BLaER1 (cell line): Measurements from ENCODE around the gene SLC46A3.
"Not testable (repeated sequence)": the region's sequence is repeated elsewhere in the genome, so short reads cannot be mapped to it uniquely, and the experiment has no call there.

Experiments used
- H3K27ac ChIP-seq: shearing (Covaris generic); formaldehyde crosslinking; 2 replicates; pipeline ENCODE4 v1.8.1; 2022
- H3K27me3 ChIP-seq: shearing (Covaris generic); formaldehyde crosslinking; 2 replicates; pipeline ENCODE4 v1.8.1; 2022
- H3K36me3 ChIP-seq: shearing (Covaris generic); formaldehyde crosslinking; 2 replicates; pipeline ENCODE4 v1.8.1; 2022
- H3K4me1 ChIP-seq: shearing (Covaris generic); formaldehyde crosslinking; 2 replicates; pipeline ENCODE4 v1.8.1; 2022
- H3K4me2 ChIP-seq: shearing (Covaris generic); formaldehyde crosslinking; 2 replicates; pipeline ENCODE4 v1.8.1; 2022
- H3K4me3 ChIP-seq: shearing (Covaris generic); formaldehyde crosslinking; 2 replicates; pipeline ENCODE4 v1.8.1; 2022
- H3K9ac ChIP-seq: shearing (Covaris generic); formaldehyde crosslinking; 2 replicates; pipeline ENCODE4 v1.8.1; 2022
- H3K9me3 ChIP-seq: shearing (Covaris generic); formaldehyde crosslinking; 2 replicates; pipeline ENCODE4 v1.8.1; 2022
- H4K20me1 ChIP-seq: shearing (Covaris generic); formaldehyde crosslinking; 2 replicates; pipeline ENCODE4 v1.8.1; 2022
- Cebpa-rat ChIP-seq: shearing (Covaris generic); IDR thresholded peaks from 2 replicates; pipeline ENCODE4 v1.8.1; 2022

SLC46A3 gene

DNA sequence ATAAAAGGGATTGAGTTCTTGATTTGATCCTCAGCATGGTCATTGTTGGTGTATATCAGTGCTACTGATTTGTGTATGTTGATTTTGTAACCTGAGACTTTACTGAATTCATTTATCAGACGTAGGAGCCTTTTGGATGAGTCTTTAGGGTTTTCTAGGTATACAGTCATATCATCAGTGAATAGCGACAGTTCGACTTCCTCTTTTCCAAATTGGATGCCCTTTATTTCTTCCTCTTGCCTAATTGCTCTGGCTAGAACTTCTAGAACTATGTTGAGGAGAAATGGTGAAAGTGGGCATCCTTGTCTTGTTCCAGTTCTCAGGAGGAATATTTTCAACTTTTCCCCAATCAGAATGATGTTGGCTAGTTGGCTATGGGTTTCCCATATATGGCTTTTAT is 32.9 kb downstream of the SLC46A3 start:
- H3K9me3 ChIP-seq = peaks cover 8% of the 10 kb centered on the region
- no peak overlapping the region for H3K4me3 ChIP-seq
- no peak overlapping the region for H3K4me2 ChIP-seq
- 0 out of 2 replicates have a peak, but pooled peaks cover under 1% of the 10 kb centered on the region for H3K36me3 ChIP-seq
- H3K4me1 ChIP-seq = no peaks in the 10 kb centered on the region
- H3K9ac ChIP-seq = no peak overlapping the region
- no peaks in the 10 kb centered on the region for H3K27me3 ChIP-seq
- no peak for TF ChIP-seq Cebpa-rat
- no peak overlapping the region for H3K27ac ChIP-seq
- H4K20me1 ChIP-seq = no peaks in the 10 kb centered on the region

DNA sequence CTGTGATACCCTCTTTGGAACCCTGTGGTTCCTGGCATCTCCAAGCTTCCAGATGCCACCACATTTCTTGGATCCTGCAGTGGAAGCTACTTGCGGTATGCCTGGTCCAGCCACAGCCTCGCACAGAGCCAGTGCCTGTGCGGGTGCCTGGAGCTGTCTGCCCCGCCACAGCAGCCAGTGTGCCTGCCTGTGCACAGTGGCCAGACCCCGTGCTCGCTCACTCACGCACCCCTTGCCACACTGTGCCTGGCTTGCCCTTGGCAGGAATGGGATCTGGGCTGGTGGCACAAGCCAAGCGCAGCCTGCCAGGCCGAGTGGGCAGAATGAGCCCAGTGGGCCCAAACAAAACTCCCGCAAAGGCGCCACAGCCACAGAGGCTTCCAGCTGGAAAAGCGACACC is 33.7 kb downstream of the SLC46A3 start:
- Histone ChIP-seq H3K4me2 (no peak overlapping the region), H3K9me3 (peaks cover 8% of the 10 kb centered on the region), H3K27me3 (no peaks in the 10 kb centered on the region), H3K4me1 (no peaks in the 10 kb centered on the region), H4K20me1 (no peaks in the 10 kb centered on the region), H3K36me3 (peaks cover 8% of the 10 kb centered on the region), H3K9ac (no peak overlapping the region), H3K4me3 (no peak overlapping the region), H3K27ac (no peak overlapping the region)
- TF ChIP-seq Cebpa-rat = no peak

DNA sequence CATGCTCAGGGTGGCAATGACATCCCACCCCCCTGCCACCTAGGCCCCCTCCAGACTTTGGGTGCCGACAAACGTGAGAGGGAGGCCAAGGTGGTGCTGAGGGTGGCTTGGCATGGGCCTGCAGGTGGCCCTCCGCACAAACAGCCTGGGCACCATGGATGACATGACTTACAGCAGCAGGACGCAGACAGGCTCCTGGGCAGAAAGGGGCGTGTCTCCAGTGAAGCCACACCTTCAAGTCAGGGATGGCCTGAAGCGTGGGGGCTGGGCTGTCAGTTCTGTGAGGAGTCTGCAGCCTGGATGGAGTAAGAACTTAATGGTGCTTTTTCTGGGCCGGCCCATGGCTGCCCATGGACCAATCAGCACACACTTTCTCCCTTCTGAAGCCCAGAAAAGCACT is 34.5 kb downstream of the SLC46A3 start:
- no peak overlapping the region for H3K4me3 ChIP-seq
- no peak overlapping the region for H3K4me2 ChIP-seq
- no peak for TF ChIP-seq Cebpa-rat
- H3K4me1 ChIP-seq = no peaks in the 10 kb centered on the region
- no peak overlapping the region for H3K9ac ChIP-seq
- H3K27me3 ChIP-seq = no peaks in the 10 kb centered on the region
- peaks cover 17% of the 10 kb centered on the region for H3K36me3 ChIP-seq
- no peak overlapping the region for H3K27ac ChIP-seq
- H4K20me1 ChIP-seq = peaks cover 3% of the 10 kb centered on the region
- peaks cover 6% of the 10 kb centered on the region for H3K9me3 ChIP-seq

DNA sequence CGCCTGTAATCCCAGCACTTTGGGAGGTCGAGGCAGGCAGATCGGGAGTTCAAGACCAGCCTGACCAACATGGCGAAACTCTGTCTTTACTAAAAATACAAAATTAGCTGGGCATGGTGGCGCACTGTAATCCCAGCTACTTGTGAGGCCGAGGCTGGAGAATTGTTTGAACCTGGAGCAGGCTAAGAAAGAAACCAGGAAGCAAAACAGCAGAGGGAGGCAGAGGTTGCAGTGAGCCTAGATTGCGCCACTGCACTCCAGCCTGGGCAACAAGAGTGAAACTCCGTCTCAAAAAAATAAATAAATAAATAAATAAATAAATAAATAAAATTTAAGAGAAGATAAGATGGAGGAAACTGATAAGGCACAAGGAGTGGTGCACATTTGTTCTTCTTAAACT is 35.6 kb downstream of the SLC46A3 start:
- H3K4me2 ChIP-seq, H3K27me3 ChIP-seq, H4K20me1 ChIP-seq, H3K9me3 ChIP-seq, H3K27ac ChIP-seq, H3K4me1 ChIP-seq, H3K4me3 ChIP-seq, H3K9ac ChIP-seq: not testable (repeated sequence)
- H3K36me3 ChIP-seq = peaks cover 23% of the 10 kb centered on the region

- Histone ChIP-seq H3K27me3 (no peaks in the 10 kb centered on the region), H3K27ac (no peak overlapping the region), H3K4me3 (no peak overlapping the region), H3K4me2 (no peak overlapping the region), H4K20me1 (peaks cover 34% of the 10 kb centered on the region), H3K9me3 (no peaks in the 10 kb centered on the region), H3K36me3 (peaks cover 47% of the 10 kb centered on the region), H3K9ac (no peak overlapping the region), H3K4me1 (no peaks in the 10 kb centered on the region)
- TF ChIP-seq Cebpa-rat = no peak
Measured at GRCh38 chr13:28680541-28680940, 38.2 kb downstream of the SLC46A3 start.

GRCh38 chr13:28679628-28680027 is 39.1 kb downstream of the SLC46A3 start:
- Histone ChIP-seq H3K4me2 (no peak overlapping the region), H3K4me1 (no peaks in the 10 kb centered on the region), H3K4me3 (no peak overlapping the region), H3K27ac (no peak overlapping the region), H3K9ac (no peak overlapping the region), H4K20me1 (peaks cover 44% of the 10 kb centered on the region), H3K9me3 (no peaks in the 10 kb centered on the region), H3K36me3 (peaks cover 56% of the 10 kb centered on the region), H3K27me3 (no peaks in the 10 kb centered on the region)
- TF ChIP-seq Cebpa-rat = no peak

GRCh38 chr13:28678809-28679208 is 40.0 kb downstream of the SLC46A3 start:
- no peak overlapping the region for H3K9ac ChIP-seq
- TF ChIP-seq Cebpa-rat = no peak
- H3K4me2 ChIP-seq = no peak overlapping the region
- H3K4me3 ChIP-seq = no peak overlapping the region
- H3K27ac ChIP-seq = no peak overlapping the region
- H3K27me3 ChIP-seq = no peaks in the 10 kb centered on the region
- no peaks in the 10 kb centered on the region for H3K9me3 ChIP-seq
- no peaks in the 10 kb centered on the region for H3K4me1 ChIP-seq
- H4K20me1 ChIP-seq = peaks cover 52% of the 10 kb centered on the region
- peaks cover 65% of the 10 kb centered on the region for H3K36me3 ChIP-seq

- Histone ChIP-seq H3K9ac (no peak overlapping the region), H3K36me3 (peaks cover 97% of the 10 kb centered on the region), H4K20me1 (peaks cover 84% of the 10 kb centered on the region)
Measured at GRCh38 chr13:28671126-28671792, 47.5 kb downstream of the SLC46A3 start.

DNA sequence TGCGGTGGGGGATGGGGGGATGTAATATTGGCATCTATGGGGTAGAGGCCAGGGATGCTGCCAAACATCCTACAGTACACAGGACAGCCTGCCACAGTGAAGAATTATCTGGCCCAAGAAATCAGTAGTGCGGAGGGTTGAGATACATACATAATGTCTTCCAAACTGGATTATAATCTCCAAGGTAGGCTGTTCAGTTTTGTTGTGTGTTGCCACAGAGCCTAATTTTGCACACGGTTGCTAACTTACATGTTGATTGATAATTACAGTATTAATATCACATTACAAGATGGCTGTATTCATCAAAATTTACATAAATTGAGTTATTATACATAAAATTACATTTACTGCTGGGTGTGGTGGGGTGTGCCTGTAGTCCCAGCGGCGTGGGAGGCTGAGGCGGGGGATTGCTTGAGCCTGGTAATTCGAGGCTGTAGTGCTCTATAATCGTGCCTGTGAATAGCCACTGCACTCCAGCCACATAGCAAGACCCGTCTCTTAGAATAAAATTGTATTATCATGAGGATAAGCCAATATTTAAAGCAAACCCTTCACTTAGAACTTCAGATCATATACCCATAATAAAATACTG is 51.8 kb downstream of the SLC46A3 start:
- Histone ChIP-seq H3K4me1 (peaks cover 31% of the 10 kb centered on the region), H3K36me3 (peaks cover 97% of the 10 kb centered on the region)

More at GRCh38 chr13:28671126-28671792, 47.5 kb downstream of the SLC46A3 start:
- Histone ChIP-seq H3K27me3 (no peaks in the 10 kb centered on the region), H3K4me3 (no peak overlapping the region), H3K4me1 (peaks cover 24% of the 10 kb centered on the region), H3K4me2 (peak overlapping the region; percentile 15; the same call in 1 of the 2 replicates), H3K9me3 (no peaks in the 10 kb centered on the region), H3K27ac (no peak overlapping the region)
- TF ChIP-seq Cebpa-rat = no peak

GRCh38 chr13:28659621-28659970 is 59.2 kb downstream of the SLC46A3 start:
- H3K9ac ChIP-seq = peak overlapping the region; percentile 95
- H3K4me2 ChIP-seq = peak overlapping the region; percentile 81
- H3K9me3 ChIP-seq = no peaks in the 10 kb centered on the region
- peak overlapping the region; percentile 93 for H3K4me3 ChIP-seq
- TF ChIP-seq Cebpa-rat = no peak
- H3K27me3 ChIP-seq = no peaks in the 10 kb centered on the region
- peaks cover 59% of the 10 kb centered on the region for H3K4me1 ChIP-seq
- peaks cover 36% of the 10 kb centered on the region for H3K36me3 ChIP-seq
- peak overlapping the region; percentile 97 for H3K27ac ChIP-seq
- H4K20me1 ChIP-seq = peaks cover 56% of the 10 kb centered on the region

More for the DNA sequence above, 51.8 kb downstream of the SLC46A3 start:
- no peak overlapping the region for H3K27ac ChIP-seq
- no peak for TF ChIP-seq Cebpa-rat
- no peak overlapping the region for H3K9ac ChIP-seq
- H3K4me2 ChIP-seq = no peak overlapping the region
- H3K27me3 ChIP-seq = no peaks in the 10 kb centered on the region
- H4K20me1 ChIP-seq = peaks cover 93% of the 10 kb centered on the region
- H3K9me3 ChIP-seq = no peaks in the 10 kb centered on the region
- H3K4me3 ChIP-seq = no peak overlapping the region
